Activated CD4-positive, alpha-beta T cell treated with anti-CD3 and anti-CD28 coated beads, Interleukin-2, amount 50 U/mL, for 4 hours (primary cell): ENCODE results near the gene MREG.

Source experiments
- DNase-seq, 2 experiments: peaks; one replicate each; pipeline ENCODE4 v3.0.0-alpha.2; 2020

MREG gene

DNA sequence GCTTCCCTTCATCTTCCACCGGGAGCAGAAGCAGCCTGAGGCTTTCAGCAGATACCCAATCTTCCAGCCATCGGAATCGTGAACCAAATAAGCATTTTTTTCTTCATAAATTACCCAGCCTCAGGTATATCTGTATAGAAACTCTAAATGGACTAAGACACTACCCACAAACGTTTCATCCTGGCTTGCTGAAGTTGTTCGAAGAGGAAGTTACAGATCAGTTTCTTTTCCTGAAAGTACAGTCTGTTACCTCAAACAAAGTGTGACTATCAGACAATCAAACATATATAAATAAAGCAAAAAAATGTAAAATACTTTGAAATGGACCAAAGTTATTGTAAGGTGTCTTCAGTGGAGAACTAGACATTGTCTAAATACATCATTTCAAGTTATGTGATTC lies 97.9 kb downstream of the MREG start:
- DNase-seq: no peak

DNA sequence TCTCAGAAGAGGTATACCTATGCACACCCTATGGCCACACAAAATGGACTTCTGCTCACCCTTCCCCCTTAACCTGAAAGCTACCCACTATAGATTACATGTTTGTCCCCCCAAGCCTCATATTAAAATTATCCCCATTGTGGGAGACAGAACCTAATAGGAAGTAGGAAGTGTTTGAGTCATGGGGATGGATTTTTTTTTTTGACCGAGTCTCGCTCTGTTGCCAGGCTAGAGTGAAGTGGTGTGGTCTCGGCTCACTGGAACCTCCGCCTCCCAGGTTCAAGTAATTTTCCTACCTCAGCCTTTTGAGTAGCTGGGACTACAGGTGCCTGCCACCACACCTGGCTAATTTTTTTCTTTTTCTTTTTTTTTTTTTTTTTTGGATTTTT lies 98.6 kb downstream of the MREG start:
- DNase-seq: no peak

DNA sequence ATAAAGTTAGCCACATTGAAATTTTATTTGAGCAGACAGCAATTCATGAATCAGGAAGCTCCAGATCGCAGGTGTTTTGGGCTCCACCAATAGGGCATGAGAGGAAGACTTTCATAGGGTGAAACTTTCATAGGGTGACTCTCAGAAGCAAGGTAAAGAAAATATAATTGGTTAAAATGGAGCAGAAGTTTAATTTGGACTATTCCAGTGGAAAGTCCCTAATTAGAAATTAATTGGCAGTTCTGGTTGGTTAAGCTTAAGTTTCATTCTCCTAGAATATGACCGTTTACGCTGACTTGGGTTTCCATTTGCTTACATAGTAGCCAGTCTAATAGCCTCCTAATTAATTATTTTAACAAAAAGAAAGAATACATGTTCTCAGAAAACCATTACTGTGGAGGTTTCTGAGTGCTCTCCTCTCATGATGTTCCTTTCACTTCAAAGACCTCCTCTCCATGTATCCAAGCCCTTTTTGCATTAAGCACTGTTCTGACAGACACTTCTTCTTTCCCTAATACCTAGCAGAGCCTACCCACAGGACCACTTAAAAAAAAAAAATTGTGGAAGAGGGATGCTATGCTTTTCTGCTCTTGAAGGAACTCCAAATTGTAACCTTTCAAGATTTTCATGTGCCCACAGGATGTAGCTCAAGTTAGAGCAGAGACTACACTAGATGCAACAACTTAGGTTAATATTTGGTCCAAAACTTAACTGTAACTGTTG lies 99.1 kb downstream of the MREG start:
- DNase-seq: no peak

DNA sequence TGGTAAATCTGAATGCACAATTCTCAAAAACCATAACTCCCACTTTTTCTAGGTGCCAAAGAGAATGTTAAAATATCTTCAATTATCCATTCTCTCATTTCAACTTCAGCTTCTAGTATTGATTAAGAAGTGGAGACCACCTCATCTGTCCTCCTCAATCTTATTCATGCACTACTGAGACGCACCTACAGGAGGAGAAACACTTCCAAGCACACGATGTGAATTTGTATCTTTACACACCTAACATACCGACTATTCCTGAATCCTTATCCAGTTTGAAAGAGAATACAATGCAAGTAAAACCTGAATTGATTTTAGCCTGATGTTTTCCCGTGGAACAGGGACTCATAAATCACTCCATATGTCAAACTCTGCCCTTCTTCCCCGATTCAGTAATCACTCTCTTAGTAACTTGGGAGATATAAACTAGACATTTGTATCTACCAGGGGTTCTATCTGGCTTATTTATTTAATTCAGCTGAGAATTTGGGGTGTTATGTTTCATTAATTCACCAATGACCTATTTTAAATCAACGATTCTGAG lies 101.0 kb downstream of the MREG start:
- DNase-seq: no peak

DNA sequence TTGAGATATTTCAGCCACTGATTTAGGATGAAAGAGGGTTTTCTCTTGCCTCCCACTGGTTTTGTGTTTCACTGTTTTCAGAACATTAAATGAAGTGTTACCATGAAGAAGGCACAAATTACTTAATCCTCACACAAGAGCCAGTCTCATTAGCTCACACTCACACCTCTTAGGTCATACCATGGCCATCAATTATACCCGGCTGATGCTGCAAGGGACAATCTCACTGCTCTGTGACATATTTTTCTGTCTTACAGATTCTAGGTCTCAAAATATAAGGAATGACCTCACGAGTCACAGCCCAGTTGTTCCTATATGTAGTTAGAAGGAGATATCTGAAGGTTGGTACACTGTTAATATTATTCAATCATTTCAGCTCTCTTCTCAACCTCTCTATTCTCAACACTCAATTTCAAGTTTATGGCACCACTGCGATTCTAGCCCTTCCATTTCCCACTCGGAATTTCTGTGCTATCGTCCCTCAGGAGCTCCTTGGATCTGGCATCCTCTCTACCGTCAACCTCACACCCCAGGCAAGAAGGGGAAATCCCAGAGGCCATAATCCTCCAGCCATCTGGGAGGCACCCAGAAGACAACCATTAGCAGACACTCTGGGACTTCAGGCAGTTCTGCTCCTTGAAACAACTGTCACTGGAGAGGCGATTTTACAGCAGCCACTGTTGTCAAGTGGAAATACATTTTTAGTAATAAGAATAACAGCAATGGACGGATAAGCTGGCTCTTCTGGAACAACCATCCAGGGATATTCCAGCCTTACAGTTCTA lies 101.9 kb downstream of the MREG start:
- DNase-seq: no peak

DNA sequence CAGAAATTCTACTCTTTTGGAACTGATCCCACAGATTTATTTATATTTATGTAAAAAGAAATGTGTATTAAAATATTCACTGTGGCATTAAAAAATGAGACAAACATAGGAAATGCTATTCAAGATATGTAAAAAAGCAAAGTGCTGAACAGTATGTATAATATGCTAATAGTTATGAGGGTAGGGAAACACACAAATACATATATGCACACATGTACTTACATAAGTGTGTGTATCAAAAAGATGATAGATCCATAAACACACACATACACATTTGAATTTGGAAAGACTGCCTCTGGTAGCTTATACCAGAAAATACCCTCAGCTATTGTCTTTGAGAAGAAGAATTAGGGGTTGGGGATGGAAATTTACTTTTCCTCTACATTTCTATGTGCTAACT lies 103.2 kb downstream of the MREG start:
- DNase-seq: no peak

DNA sequence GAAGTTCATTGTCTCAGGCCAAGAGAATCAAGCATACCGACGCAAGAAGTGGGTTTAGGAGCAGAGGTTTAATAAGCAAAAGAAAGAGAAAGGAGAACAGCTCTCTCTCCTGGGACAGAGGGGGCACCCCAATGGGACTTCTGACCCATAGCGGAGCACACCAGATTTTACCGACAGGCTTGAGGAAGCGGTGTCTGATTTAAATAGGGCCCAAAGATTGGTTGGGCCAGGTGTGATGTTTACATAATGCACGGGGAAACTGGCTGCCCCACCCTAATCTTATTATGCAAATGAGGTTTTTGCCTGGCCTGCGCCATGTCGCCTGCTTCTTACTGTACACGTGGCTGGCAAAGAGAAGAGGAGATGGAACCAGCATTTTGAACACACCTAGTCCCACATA lies 106.2 kb downstream of the MREG start:
- DNase-seq: no peak

DNA sequence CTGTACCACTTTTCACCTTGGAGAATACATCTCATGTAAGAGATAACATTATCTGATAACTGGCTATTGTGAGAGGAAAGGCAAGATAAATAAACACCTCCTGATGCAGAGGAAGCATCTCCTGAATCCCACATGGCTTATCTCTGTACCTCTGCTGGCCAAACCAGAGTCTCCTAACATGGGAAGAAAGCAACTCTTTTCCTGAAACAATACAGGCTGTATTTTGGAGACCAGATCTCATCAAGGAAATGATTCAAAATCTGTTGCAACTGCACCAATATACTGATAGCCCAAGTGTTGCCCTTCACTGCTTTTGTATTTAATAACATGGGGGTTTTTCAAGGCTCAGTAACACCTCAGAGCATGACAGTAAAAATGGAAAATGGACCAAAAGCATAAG lies 106.9 kb downstream of the MREG start:
- DNase-seq: no peak

DNA sequence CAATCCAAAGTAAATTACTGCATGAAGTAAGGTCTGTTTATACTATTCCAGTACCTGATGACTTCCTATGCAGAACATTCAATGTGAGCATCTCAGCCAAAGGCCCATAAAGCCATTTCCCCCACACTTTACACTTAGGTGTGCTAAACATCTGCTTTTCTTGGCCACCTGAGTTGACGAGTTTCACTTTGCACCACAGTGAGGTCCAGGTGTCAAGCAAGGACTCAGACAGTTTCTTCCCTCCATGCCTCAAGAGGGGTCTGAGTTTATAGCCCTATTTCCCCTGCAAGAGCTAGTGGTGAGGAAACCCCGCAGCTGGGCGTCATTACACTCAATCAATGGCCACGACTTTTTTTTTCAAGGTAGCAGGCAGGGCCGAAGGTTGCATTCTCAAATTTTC lies 107.7 kb downstream of the MREG start:
- no peak for DNase-seq

DNA sequence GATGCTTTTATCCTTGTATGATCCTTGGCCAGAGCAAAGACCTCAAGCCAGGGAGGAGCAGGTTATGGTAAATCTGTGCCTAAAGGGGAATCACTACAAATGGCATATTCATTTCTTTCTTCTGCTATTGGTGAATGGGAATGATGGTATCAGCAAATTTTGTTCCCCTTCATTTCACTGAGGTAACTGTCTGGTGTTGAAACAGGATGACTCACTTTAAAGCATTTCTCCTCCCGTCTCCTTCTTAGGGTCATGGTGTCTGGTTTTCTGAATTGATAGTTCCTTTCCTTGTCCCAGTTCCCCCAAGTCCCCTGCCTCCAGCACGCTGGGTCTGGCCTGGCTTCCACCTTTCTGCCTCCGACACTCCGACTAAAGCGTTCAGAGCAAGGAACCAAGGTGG lies 109.2 kb downstream of the MREG start:
- no peak for DNase-seq

DNA sequence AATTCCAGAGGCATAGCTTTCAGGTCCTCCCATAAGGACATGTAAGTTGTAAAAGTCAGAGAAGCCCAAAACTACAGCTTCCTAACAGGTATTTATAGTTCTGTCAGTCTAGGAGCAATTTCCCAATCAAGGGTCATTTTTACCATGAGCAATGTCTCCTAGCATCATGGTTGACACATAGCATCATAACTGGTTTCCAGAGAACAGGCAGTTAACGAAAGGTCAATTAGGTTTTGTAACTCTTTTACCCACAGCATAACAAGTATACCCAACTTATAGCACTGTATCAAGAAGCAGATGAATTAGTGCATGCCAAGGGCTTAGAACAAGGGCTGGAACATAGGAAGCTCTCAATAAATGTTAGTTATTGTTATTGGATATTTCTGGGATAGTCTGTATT lies 110.1 kb downstream of the MREG start:
- no peak for DNase-seq

DNA sequence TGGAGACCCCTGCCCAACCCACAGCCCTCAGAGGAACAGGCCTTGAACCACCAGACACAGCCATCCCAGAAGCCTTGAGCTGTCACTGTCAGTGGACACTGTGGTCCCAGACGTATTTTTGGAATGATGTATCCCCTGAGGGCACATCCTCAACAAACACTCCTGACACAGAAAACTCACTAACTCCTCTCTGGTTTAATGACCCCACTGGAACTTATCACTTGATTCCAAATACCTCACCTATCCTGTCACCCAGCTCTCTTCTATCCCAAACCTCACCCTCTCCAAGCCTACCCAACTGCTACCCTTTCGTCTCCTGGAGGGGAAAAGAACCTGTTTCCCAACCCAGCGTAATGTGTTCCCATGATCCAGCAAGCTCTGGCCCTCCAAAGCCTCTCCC lies 111.6 kb downstream of the MREG start:
- no peak for DNase-seq

DNA sequence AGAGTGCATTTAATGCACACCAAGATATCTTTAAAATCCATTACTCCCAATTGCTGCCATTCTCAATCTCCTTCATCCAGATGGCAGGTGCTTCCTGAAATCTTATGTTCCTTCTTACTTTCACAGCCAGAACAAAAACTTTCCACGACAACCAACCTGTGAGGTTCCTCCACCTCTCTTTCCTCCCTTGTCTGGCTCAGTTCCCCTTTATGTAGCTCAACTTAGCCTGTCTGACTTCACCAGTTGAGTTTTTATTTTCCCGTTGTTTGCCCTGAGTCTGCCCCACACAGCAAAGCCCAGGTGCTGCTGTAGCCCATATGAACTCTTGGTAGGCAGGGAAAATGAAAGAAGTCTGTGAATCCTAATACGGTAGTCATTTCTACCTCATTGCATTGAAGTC lies 112.5 kb downstream of the MREG start:
- no peak for DNase-seq

DNA sequence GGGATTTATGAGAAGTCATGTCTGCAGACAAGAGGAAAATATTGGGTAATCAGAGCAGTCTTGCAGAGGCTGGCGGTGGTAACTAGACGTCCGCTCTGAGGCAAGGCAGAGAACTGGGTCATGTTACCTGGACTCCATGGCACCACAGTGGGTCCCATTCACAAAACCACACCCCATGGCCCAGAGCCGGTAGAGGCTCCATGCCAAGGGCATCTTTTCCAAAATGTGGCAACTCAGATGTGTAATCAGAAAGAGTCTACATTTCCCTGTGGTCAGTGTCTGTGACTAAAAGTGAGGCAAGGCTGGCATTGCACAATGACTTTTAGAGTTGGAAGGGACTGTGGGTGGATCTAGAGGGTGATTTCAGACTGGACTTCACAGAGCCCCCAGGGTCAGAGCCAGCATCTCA lies 113.1 kb downstream of the MREG start:
- no peak for DNase-seq

DNA sequence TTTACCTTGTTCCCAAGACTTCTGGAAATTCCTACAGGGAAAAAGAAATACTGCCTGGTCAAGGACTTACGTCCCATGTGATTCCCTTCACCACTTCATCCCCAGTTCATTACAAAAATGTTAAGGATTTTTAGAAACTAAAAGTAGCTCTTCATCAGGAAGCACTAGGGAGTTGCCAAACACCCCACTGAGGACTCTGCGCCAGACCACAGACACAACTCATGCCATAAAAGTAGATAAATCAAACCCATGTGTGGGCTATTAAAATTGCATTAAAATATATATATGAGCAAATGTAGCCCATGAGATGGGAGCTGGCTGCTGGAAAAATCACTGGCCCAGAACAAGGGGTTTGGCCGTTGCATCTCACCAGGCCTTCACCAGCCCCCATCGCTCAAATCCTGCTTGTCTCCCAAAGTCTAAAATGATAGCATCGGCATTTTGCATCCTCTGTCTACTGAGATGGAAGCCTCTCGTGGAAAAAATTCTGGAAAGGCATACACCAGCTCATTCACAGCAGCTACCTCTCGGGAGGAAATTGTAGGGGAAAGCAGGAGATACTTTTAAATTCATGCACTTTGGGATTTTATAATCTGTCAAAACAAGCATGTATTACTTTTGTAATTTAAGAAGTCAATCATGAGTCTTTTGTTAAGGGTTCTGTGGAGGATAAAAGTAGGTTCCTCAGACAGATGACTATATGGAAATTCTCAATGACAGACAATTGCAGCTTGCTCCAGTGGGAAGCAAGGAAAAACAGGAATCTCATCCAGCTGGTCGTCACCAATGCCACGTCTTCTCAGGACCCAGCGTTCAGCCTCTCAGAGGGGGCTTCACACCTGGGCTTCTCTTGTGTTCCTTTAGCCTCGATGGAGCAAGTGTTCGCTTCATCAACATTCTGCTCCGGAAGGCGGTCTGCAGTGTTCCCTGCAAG lies 113.9 kb downstream of the MREG start:
- no peak for DNase-seq

DNA sequence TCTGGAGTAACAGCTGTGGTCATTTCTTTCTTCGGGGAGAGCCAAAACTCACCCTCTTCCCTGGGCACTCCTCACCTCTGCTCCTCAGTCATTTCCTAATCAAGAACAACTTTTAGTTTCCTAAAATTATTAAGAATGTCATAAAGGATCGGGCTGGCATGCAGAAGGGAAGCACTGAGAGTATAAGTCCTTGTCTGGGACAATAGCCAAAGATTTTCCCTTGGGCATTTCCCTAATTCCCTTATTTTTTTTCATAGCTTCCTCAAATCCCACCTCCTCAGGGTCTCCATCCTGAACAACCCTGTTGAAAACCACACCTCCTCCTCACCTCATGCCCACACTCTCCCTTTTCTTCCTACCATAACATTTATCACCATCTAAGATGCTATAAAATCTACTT lies 115.0 kb downstream of the MREG start:
- DNase-seq: no peak

DNA sequence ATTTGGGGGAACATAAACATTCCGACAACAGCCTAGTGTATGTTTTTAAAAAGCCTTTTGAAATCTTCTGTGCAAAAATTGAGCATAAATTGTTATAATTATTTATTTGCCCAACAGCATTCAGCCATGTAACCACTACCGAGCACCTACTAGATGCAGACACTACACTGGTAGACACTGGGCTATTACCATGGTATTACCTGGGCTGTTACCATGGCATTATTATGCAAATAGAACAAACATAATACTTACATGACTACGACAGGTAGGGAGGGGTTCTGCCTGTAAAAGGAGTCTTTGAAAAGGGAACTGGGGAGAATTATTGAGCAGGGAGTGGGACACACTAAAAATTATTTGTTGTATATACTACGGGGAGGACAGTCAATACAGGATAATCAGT lies 116.4 kb downstream of the MREG start:
- no peak for DNase-seq

DNA sequence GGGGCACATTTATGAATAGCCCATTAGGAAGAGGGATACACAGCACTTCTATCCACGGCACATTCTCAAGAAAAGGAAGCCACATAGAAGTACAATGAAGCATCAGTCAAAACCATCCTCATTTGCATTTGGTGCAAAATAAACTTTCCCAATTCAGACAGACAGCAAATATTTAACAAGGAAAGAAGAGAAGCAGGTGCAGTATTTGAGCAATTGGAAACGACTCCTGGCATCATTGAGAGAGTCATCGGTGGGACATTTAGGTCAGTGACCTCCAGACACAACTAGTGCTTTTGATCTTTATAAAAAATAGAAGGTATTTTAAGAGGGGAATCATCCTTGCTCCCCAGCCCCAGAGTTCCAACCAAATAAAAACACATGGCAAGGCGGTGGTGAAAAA lies 118.0 kb downstream of the MREG start:
- DNase-seq: no peak
